Heart left ventricle (tissue), 13 donors: Measurements from ENCODE around the gene SPCS3.

Source experiments
- CTCF ChIP-seq, 12 donors: fragments of 200-600 bp; sonication (generic) in 4 of 12; IDR thresholded peaks; one replicate each; pipeline versions ENCODE4 v1.5.0 to v1.8.0; 2018 to 2022; ENCODE audit warnings: antibody characterized with exemption in 12 of 12, mild to moderate bottlenecking in 5 of 12
- POLR2A ChIP-seq, 2 donors: fragments of 450-650 bp; IDR thresholded peaks; one replicate each; pipeline ENCODE4 v1.6.1; 2017; ENCODE audit warnings: antibody characterized with exemption in 2 of 2, mild to moderate bottlenecking in 2 of 2, moderate library complexity in 2 of 2
- donor health status: ischemic (EF 13 %, LVEDD 7.1; RV severe dilation, severe dysfunction).
- donor health status: DM: no; HTN: yes; CAD: no.
- donor health status: DM: no; HTN: no; CAD: no.
- donor health status: ischemic (EF 25% LVEDD 6.9; RV normal size, moderate dysfunction).
- donor health status: ischemic (EF 25% LVEDD 5.7; RV mildly dilated, moderate dysfunction).
- donor health status: ischemic (EF 35%, LVEDD 5.7; RV mildly dilated, moderate dysfunction).
- donor health status: nonischemic (EF 11% LVEDD 7.7; RV severe dilation, severe dysfunction).
- donor health status: DM: yes; HTN: yes; CAD: no.
- donor health status: PGD.
- donor health status: ischemic (EF 29% LVEDD 5.4; RV normal size, mild dysfunction).
- donor health status: nonischemic (EF 23%, LVEDD 6.1; RV moderate dilation, normal function).

DNA sequence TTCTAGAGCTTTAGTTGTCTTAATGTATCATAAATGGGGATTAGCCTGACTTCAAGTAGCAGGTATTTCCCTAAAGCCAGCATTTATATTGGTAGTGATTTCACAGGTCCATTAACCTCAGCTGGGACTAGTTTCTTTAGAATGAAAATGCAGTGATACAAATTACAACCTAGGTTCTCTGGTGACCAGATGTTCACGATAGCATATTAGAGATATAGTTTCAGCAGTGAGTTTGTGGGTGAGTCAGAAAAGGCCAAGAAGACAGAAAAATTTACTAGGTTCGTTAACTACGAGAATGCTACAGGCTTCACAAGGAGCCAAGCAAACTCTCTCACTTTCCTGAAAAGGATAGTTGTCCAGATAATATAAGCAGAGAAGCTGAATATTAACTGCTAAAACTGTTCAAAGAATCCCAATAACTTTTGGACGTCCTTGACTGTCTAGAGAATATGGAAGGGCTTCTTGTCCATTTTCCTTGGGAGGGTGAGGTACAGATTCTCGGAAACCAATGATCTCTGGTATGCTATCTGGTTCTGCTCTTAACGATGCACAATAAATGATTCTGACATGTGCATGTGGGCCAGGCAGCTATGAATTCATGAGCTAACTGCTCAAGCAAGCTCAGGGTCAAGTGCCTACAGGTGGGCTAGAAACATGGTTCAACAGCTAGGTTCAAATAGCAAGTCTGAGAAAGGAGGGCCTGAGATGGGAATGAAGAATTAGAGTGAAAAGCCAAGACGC is 6.0 kb upstream of the SPCS3 start:
- TF ChIP-seq CTCF (IDR thresholded peaks at IDR 0.05) (no peak), POLR2A (IDR thresholded peaks at IDR 0.05) (no peak)
